HFF-Myc (cell line): Measurements from ENCODE around the gene RTBDN.
A peak's percentile ranks its signal among the peaks of the same experiment; 100 is the strongest.

ENCODE experiments used
- DNase-seq: peaks from one replicate; pipeline ENCODE4 v3.0.0-alpha.2; 2011; ENCODE audit warnings: low read depth; ENCODE audit errors: extremely low read depth
- H3K4me3 ChIP-seq: replicated peaks from 2 replicates; pipeline ENCODE4 v1.5.1; 2011; ENCODE audit warnings: low read depth, mild to moderate bottlenecking, control low read depth, low read length
- TF ChIP-seq, protein P1 (sequence below): IDR thresholded peaks from 2 replicates; pipeline ENCODE4 v1.5.1; 2012; ENCODE audit warnings: mild to moderate bottlenecking, low read depth, low read length, control low read depth; ENCODE audit errors: missing control alignments

Gene RTBDN

DNA sequence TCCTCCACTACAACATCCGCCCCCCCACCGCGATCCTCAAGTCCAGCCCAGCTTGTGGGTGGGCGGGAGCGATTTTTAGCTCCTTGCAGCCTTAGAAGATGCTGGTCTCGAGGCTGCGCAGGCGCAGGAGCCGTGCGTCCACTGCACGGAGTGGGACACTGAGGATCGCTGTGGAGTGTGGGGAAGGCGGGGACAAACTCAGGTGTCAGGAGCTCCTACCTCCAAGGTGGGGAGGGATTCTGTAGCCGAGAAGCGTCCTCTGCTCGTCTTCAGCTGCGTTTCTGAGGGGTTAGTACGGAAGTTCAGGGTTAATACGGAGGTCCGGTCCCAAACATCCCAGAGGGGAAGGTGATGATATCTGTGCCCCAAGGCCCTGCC is at the start of gene RTBDN:
Gene RTBDN (minus strand): TSS at position 14 of the 378 bp plus-strand sequence. CDS start 4,600 bp downstream, outside the sequence.
- peak within 1 kb of the TSS; percentile 36 for H3K4me3 ChIP-seq
- TF ChIP-seq, protein P1, sequence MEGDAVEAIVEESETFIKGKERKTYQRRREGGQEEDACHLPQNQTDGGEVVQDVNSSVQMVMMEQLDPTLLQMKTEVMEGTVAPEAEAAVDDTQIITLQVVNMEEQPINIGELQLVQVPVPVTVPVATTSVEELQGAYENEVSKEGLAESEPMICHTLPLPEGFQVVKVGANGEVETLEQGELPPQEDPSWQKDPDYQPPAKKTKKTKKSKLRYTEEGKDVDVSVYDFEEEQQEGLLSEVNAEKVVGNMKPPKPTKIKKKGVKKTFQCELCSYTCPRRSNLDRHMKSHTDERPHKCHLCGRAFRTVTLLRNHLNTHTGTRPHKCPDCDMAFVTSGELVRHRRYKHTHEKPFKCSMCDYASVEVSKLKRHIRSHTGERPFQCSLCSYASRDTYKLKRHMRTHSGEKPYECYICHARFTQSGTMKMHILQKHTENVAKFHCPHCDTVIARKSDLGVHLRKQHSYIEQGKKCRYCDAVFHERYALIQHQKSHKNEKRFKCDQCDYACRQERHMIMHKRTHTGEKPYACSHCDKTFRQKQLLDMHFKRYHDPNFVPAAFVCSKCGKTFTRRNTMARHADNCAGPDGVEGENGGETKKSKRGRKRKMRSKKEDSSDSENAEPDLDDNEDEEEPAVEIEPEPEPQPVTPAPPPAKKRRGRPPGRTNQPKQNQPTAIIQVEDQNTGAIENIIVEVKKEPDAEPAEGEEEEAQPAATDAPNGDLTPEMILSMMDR = no peak
- DNase-seq = no peak

DNA sequence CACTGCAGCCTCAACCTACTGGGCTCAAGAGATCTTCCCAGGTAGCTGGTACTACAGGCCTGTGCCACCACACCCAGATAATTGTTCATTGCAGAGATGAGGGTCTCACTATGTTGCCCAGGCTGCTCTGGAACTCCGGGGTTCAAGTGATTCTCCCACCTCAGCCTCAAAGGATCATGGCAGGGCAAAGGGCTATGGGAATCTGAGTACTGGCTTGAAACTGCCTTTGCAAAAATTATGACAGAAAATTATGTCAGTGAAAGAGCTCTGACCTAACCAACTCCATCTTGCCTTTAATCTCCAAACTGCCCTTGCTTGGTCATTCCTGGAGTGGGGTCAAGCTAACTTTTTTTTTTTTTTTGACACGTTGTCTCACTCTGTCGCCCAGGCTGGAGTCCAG is 48.2 kb upstream of the RTBDN start:
- H3K4me3 ChIP-seq = no peak overlapping the region
- TF ChIP-seq, protein P1 = no peak
- no peak for DNase-seq

DNA sequence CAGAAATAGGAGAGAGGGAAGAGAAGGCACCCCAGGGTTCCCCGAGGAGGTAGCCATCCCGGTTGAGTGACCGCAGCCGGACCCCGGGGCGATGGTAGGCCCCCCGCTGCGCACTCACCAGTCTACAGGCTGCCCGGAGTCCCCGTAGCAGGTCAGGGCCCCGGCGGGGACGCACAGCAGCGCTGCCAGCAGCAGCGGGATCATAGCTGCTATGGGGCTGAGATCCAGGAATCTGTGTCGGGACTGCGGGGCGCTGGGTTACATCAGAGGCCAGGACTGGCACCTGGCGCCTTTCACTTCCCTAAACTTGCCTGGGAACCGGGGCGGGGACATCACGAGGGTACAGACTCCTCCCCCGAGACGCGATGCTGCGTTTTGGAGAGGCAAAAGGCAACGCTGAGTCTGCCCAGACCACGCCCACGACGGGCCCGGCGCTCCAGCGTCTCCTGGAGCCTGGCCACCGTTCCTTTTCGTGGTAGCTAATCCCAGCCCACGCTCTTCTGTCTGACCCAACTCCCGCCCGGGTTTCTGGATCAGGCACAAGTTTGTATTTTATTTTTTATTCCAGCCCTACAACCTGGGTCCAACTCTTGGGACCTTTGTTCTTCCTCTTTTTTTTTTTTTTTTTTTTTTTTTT is 46.9 kb upstream of the RTBDN start, which contains the start of gene DNASE2:
Gene DNASE2 (minus strand): TSS at position 278 of the 637 bp plus-strand sequence. CDS start 74 bp downstream, at position 204.
- peak; percentile 71 for DNase-seq
- H3K4me3 ChIP-seq = peak within 1 kb of the TSS; percentile 71
- TF ChIP-seq, protein P1 = no peak

DNA sequence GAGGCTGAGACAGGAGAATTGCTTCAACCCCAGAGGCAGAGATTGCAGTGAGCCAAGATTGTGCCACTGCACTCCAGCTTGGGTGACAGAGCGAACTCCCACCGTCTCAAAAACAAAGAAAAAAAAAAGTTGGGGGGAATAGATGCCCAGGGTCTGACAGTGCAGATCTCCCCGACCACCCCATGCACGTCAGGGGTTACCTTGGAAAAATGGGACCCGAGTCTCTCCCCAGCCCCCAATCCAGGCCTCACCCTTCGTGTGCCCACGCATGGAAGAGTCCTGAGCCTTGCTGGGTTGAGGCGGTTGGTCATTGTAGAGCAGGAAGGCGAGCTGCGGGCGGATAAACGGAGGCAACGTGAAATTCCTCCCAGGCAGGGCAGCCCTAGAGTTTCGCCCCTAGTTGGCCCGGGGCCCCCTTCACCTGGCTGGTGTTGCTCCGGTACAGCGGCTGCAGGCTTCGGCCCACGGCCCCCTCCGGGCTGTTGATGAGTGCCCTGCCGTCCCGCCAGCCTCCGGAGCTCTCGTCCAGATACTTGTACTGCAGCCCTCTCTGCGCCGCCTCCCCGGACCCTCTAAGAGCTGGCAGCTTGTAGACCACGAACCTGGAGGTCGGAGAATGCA is 46.3 kb upstream of the RTBDN start:
- peak overlapping the region; percentile 71 for H3K4me3 ChIP-seq
- TF ChIP-seq, protein P1 = no peak
- no peak for DNase-seq

DNA sequence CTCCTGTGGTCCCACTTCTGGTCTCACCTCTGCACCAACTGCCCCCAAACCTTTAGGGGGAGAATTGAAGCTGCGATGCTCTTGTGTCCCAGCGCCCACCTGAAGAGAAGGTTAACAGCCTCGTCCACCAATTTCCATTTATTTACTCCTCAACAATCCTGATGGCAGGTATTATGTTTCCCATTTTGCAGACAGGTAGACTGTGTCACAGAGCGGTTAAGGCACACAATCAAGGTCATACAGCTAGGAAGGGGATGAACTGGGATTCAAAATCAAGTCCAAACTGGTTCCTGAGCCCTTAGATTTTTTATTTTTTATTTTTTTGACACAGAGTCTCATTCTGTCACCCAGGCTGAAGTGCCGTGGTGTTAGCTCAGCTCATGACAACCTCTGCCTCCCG is 40.7 kb upstream of the RTBDN start:
- TF ChIP-seq, protein P1 = no peak
- H3K4me3 ChIP-seq = no peak overlapping the region
- no peak for DNase-seq

DNA sequence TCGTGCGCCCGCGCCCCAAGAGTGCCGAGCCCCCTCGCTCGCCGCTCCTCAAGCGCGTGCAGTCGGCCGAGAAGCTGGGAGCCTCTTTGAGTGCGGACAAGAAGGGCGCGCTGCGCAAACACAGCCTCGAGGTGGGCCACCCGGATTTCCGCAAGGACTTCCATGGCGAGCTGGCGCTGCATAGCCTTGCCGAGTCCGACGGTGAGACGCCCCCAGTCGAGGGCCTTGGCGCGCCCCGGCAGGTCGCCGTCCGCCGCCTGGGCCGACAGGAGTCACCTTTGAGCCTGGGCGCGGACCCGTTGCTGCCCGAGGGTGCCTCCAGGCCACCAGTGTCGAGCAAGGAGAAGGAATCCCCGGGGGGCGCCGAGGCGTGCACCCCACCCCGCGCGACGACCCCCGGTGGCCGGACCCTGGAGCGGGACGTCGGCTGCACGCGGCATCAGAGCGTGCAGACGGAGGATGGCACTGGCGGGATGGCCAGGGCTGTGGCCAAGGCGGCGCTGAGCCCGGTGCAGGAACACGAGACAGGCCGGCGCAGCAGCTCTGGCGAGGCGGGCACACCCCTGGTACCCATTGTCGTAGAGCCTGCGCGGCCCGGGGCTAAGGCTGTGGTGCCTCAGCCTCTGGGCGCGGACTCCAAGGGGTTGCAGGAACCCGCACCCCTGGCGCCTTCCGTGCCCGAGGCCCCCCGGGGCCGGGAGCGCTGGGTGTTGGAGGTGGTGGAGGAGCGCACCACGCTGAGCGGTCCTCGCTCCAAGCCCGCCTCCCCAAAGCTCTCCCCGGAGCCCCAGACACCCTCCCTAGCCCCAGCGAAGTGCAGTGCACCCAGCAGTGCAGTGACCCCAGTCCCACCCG is 39.7 kb upstream of the RTBDN start:
- no peak for DNase-seq
- TF ChIP-seq, protein P1 = no peak
- H3K4me3 ChIP-seq = no peak overlapping the region
